Mammary epithelial cell (primary cell): ENCODE measurements around the gene PLOD2.

Experiments
- EZH2 ChIP-seq: IDR thresholded peaks from 2 replicates; pipeline ENCODE4 v1.6.1; 2012; ENCODE audit warnings: low read length, inconsistent platforms, borderline replicate concordance
- TF ChIP-seq, protein P1 (sequence below), 2 donors: IDR thresholded peaks in 1 of 2; conservative IDR thresholded peaks in 1 of 2; 2 replicates each; pipeline ENCODE4 v1.5.1; 2011 to 2012; ENCODE audit warnings: inconsistent platforms in 2 of 2, low read length in 2 of 2, mild to moderate bottlenecking in 2 of 2, control low read depth in 1 of 2, low read depth in 1 of 2; ENCODE audit not compliant: insufficient read depth in 1 of 2; ENCODE audit errors: extremely low read depth in 1 of 2

DNA sequence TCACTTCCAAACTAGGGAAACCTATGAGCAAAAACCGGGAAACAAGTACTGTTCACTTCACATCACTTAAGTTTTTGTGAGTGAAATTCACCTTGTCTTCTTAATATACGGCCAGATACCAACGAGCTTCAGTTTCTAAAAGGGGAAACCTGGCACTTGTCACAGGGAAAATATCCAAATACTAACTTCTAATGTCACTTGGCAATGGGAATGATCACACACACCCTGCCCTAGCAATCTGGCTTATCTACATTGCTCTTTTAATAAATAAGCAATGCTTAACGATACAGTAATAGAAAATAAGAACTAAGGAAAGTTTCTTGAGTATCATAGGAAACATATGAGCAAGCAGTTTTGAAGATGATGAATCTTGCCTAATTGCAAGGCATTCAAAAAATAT lies 34.6 kb upstream of the PLOD2 start:
- TF ChIP-seq, protein P1, sequence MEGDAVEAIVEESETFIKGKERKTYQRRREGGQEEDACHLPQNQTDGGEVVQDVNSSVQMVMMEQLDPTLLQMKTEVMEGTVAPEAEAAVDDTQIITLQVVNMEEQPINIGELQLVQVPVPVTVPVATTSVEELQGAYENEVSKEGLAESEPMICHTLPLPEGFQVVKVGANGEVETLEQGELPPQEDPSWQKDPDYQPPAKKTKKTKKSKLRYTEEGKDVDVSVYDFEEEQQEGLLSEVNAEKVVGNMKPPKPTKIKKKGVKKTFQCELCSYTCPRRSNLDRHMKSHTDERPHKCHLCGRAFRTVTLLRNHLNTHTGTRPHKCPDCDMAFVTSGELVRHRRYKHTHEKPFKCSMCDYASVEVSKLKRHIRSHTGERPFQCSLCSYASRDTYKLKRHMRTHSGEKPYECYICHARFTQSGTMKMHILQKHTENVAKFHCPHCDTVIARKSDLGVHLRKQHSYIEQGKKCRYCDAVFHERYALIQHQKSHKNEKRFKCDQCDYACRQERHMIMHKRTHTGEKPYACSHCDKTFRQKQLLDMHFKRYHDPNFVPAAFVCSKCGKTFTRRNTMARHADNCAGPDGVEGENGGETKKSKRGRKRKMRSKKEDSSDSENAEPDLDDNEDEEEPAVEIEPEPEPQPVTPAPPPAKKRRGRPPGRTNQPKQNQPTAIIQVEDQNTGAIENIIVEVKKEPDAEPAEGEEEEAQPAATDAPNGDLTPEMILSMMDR (conservative IDR thresholded peaks at IDR 0.05 in 1 of 2, IDR thresholded peaks at IDR 0.05 in 1 of 2; ENCODE audit: extremely low read depth in 1 of 2, insufficient read depth in 1 of 2, low read depth in 1 of 2, low read length in 2 of 2): no peak
- no peak for TF ChIP-seq EZH2
